ENCODE measurements around the gene ARF3. TPM values are rescaled to one million over a fixed set of nuclear protein-coding genes. Genes with fewer than 3 reads are reported as not detected.

Gene ARF3
- total and polyA plus RNA-seq, 9 of the 15 experiments (the other 6 are each of a cell fraction or from before 2014, with no cell fraction given), result 5.9 to 170 (median 64.4) TPM

- TF ChIP-seq MNT (conservative IDR thresholded peaks at IDR 0.05), result peak in 1 of 2 experiments; percentile 48; a peak in 2 of 4 replicates
- TF ChIP-seq E2F6 (IDR thresholded peaks at IDR 0.05; ENCODE audit: borderline replicate concordance in 1 of 2, extremely low read depth in 1 of 2, insufficient read depth in 1 of 2, insufficient read length in 1 of 2, low read depth in 1 of 2, low read length in 1 of 2, poor library complexity in 1 of 2, severe bottlenecking in 1 of 2), result peak; percentile 61 to 71
- TF ChIP-seq SP2 (IDR thresholded peaks at IDR 0.05; ENCODE audit: extremely low read depth, low read depth, low read length, poor library complexity, severe bottlenecking), result no peak
- TF ChIP-seq BHLHE40 (IDR thresholded peaks at IDR 0.05; ENCODE audit: low read length), result peak; percentile 55
- TF ChIP-seq MBD1 (CRISPR knock-in tag; IDR thresholded peaks at IDR 0.05), result no peak
- TF ChIP-seq TCF7 (IDR thresholded peaks at IDR 0.05; ENCODE audit: borderline replicate concordance), result no peak
- no peak for TF ChIP-seq ZNF696 (CRISPR knock-in tag; conservative IDR thresholded peaks at IDR 0.05)
- TF ChIP-seq POLR2AphosphoS2 (IDR thresholded peaks at IDR 0.05; ENCODE audit: low read length), result no peak
- no peak for TF ChIP-seq ZBTB40 (IDR thresholded peaks at IDR 0.05)
- TF ChIP-seq ZBTB40 (CRISPR knock-in tag; IDR thresholded peaks at IDR 0.05), result no peak
- no peak for TF ChIP-seq ZNF583 (CRISPR knock-in tag; IDR thresholded peaks at IDR 0.05)
These were observed 41.4 kb upstream of the ARF3 start (continued) for GRCh38 chr12:48998497-48999353.

Data from K562 (cell line).